ENCODE results near the gene IL12RB1. TPM values are rescaled to one million over a fixed set of nuclear protein-coding genes. Genes with fewer than 3 reads are reported as not detected.

Gene IL12RB1
- polyA plus RNA-seq, 1 experiment: 0.10 TPM

GRCh38 chr19:18097217-18097992, 10.7 kb upstream of the IL12RB1 start, which contains the start of gene MAST3:
Gene MAST3, plus strand, starts transcription at chr19:18097778. Its CDS starts 15 bp downstream, at chr19:18097793.
- Histone ChIP-seq H3K36me3 (ENCODE audit: control insufficient read depth, insufficient read depth, low read length) (no peaks in the 10 kb centered on the region), H3K4me3 (ENCODE audit: low read depth, low read length) (peak within 1 kb of the TSS; percentile 39), H3K27me3 (ENCODE audit: control insufficient read depth, insufficient read depth, low read length) (peaks cover 5% of the 10 kb centered on the region)
- ChIA-PET POLR2A (no interaction called here), CTCF (interaction anchor here (1.6 kb wide), 2 partner anchors 16 to 39 kb away, joined by 5 to 6 read pairs; no protein-coding TSS in a partner anchor)
- DNase-seq (ENCODE audit: low read depth): peak; percentile 22
- TF ChIP-seq CTCF (IDR thresholded peaks at IDR 0.05; ENCODE audit: insufficient read depth, low read depth, low read length): no peak

DNA sequence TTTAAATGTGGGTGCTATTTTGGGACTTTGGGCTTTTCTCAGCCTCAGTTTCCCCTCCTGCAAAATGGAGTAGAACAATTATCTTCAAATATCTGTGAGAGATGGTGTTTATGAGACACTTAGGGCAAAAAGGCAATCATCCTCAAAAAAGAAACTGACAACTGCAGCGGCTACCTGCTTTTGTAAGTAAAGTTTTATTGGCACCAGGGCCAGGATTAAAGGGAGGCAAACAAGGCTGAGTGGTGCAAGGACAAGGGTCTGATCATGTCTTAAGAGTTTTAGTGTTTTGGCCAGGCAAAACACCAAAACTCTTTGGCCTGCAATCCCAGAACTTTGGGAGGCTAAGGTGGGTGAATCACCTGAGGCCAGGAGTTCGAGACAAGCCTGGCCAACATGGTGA, 9.5 kb upstream of the IL12RB1 start:
- POLR2A ChIA-PET: no interaction called here

DNA sequence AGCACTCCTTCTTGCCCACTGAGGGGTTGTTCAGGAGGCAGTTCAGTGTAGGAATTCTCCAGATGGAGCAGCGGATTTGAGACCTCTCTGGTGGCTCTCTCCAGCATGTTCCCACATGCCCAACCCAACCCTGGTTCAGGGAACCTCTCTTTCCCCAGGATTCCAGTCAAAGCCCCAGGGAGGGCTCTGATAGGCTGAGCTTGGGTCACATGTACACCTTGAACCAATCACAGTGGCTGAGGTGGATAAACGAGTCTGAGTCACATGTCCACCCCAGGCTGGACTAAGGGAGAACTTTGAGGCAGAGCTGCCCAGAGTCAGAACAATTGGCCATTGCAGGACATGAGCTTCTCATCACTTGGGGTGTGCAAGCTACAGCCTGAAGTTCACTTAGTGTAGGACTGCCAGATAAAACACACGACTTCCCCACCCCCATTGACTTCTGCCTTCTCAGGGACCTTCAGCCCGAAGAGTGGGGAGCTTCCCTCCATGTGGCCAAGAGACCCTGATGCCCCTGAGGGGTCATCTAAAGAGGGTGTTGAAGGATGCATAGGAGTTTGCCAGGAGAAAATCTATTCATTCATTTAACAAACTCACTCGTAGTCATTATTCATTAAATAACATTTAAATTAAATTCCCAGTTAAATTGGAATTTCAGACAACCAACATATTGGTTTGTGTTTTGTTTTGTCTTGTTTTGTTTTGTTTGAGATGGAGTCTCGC, 6.9 kb upstream of the IL12RB1 start:
- POLR2A ChIA-PET: no interaction called here
- no peak for TF ChIP-seq CTCF (IDR thresholded peaks at IDR 0.05; ENCODE audit: insufficient read depth, low read depth, low read length)
- Histone ChIP-seq H3K36me3 (ENCODE audit: control insufficient read depth, insufficient read depth, low read length) (no peaks in the 10 kb centered on the region), H3K4me3 (ENCODE audit: low read depth, low read length) (no peak overlapping the region), H3K27me3 (ENCODE audit: control insufficient read depth, insufficient read depth, low read length) (peaks cover 3% of the 10 kb centered on the region; the same call in 1 of the 2 replicates)
- CTCF ChIA-PET: no interaction called here
- DNase-seq (ENCODE audit: low read depth): no peak

More for the DNA sequence above, 9.5 kb upstream of the IL12RB1 start:
- Histone ChIP-seq H3K27me3 (ENCODE audit: control insufficient read depth, insufficient read depth, low read length) (peaks cover 5% of the 10 kb centered on the region), H3K4me3 (ENCODE audit: low read depth, low read length) (no peak overlapping the region), H3K36me3 (ENCODE audit: control insufficient read depth, insufficient read depth, low read length) (no peaks in the 10 kb centered on the region)
- TF ChIP-seq CTCF (IDR thresholded peaks at IDR 0.05; ENCODE audit: insufficient read depth, low read depth, low read length): no peak
- CTCF ChIA-PET: no interaction called here
- DNase-seq (ENCODE audit: low read depth): no peak

- Histone ChIP-seq H3K27me3 (ENCODE audit: control insufficient read depth, insufficient read depth, low read length) (no peaks in the 10 kb centered on the region), H3K36me3 (ENCODE audit: control insufficient read depth, insufficient read depth, low read length) (no peaks in the 10 kb centered on the region), H3K4me3 (ENCODE audit: low read depth, low read length) (no peak overlapping the region)
- POLR2A ChIA-PET: no interaction called here
- CTCF ChIA-PET: no interaction called here
- DNase-seq (ENCODE audit: low read depth): no peak
- no peak for TF ChIP-seq CTCF (IDR thresholded peaks at IDR 0.05; ENCODE audit: insufficient read depth, low read depth, low read length)
Measured at GRCh38 chr19:18091217-18091608, 4.5 kb upstream of the IL12RB1 start.

DNA sequence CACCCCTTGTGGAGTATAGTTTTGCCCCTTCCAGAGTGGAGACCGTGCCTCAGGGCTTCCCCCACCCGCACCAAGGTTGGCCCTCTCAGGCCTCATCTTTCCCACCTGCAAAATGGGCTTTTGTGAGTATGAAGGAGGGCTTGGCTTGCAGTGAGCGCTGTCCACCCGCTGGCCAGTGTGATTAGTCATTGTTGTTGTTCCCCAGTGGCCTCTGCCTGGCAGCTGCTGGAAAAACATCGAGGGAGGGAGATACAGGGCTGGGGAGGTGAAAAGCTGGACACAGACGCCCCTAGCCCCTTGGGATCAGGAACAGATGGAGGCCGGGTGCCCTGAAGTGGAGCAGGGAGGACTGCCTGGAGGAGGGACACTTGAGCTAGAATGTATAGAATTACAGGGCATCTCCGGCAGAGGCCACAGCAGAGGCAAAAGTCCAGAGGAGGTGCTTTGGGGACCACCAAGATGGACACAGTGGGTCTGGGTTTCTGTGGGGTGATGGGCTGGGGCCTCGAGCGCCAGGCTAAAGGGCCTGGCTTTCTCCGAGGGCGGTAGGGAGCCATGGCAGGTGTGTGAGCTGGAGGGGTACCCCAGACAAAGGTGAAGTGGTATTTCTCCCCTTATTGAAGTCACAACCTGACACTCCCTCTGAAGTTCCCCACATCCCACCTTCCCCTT, 3.9 kb upstream of the IL12RB1 start:
- no peaks in the 10 kb centered on the region for H3K36me3 ChIP-seq (ENCODE audit: control insufficient read depth, insufficient read depth, low read length)
- no peak for DNase-seq (ENCODE audit: low read depth)
- no peaks in the 10 kb centered on the region for H3K27me3 ChIP-seq (ENCODE audit: control insufficient read depth, insufficient read depth, low read length)
- H3K4me3 ChIP-seq (ENCODE audit: low read depth, low read length): no peak overlapping the region
- CTCF ChIA-PET: no interaction called here
- POLR2A ChIA-PET: no interaction called here
- TF ChIP-seq CTCF (IDR thresholded peaks at IDR 0.05; ENCODE audit: insufficient read depth, low read depth, low read length): no peak
